Uterus (tissue), 4 donors: ENCODE data around the gene PARP4. TPM values are rescaled to one million over a fixed set of nuclear protein-coding genes. Genes with fewer than 3 reads are reported as not detected.
A peak's percentile ranks its signal among the peaks of the same experiment; 100 is the strongest.
"Not testable (repeated sequence)": the region's sequence is repeated elsewhere in the genome, so short reads cannot be mapped to it uniquely, and the experiment has no call there.

Experiments
- DNase-seq, 2 donors: peaks; one replicate each; pipeline ENCODE4 v3.0.0-alpha.2; 2019 to 2020
- H3K27ac ChIP-seq, 2 donors: fragments of 200-600 bp; sonication (generic); 1 replicate in 1 of 2; 2 replicates in 1 of 2; pipeline ENCODE4 v1.5.1; 2016 to 2018
- H3K27me3 ChIP-seq, 2 donors: fragments of 200-600 bp; sonication (generic); one replicate each; pipeline ENCODE4 v1.5.1; 2018 to 2019; ENCODE audit warnings: control low read depth in 1 of 2
- H3K36me3 ChIP-seq, 2 donors: fragments of 200-600 bp; sonication (generic); one replicate each; pipeline ENCODE4 v1.5.1; 2019; ENCODE audit warnings: control low read depth in 1 of 2
- H3K4me1 ChIP-seq, 2 donors: fragments of 200-600 bp; sonication (generic); one replicate each; pipeline ENCODE4 v1.5.1; 2018 to 2019; ENCODE audit warnings: control low read depth in 1 of 2
- H3K4me3 ChIP-seq, 2 donors: fragments of 200-600 bp; sonication (generic); 1 replicate in 1 of 2; 2 replicates in 1 of 2; pipeline ENCODE4 v1.5.1; 2018 to 2019; ENCODE audit warnings: mild to moderate bottlenecking in 1 of 2
- H3K9me3 ChIP-seq, 2 donors: fragments of 200-600 bp; sonication (generic); one replicate each; pipeline ENCODE4 v1.5.1; 2019; ENCODE audit warnings: control low read depth in 1 of 2
- POLR2A ChIP-seq, 2 donors: fragments of 450-650 bp; IDR thresholded peaks; one replicate each; pipeline ENCODE4 v1.6.1; 2016; ENCODE audit warnings: antibody characterized with exemption in 2 of 2, mild to moderate bottlenecking in 1 of 2, moderate library complexity in 1 of 2
- intact Hi-C: fragments of 100-400 bp; cut with DNase I; formaldehyde crosslinking; loops from one replicate; pipeline ENCODE4 v1.15.1; 2023; ENCODE audit warnings: low total_unique reads
- total RNA-seq, 4 donors: library from RNA; depleted of rRNA in 3 of 4; stranded (reverse); fragments of >200 nt in 3 of 4; gene quantifications; one replicate each; pipeline versions ENCODE4 v1.1.0 to v1.2.4, GENCODE V29; 2014 to 2023
- TF ChIP-seq, protein P1 (sequence below), 4 experiments: fragments of 200-600 bp in 2 of 4; fragments of 450-650 bp in 2 of 4; sonication (generic) in 2 of 4; IDR thresholded peaks; one replicate each; pipeline ENCODE4 v1.5.1; 2016 to 2019; ENCODE audit warnings: antibody characterized with exemption in 4 of 4, mild to moderate bottlenecking in 2 of 4, moderate library complexity in 1 of 4
- donor health status: DM: yes; HTN: yes; CAD: no.

The PARP4 gene
- total RNA-seq, 4 donors from 2014 or later = 19.5 to 59.7 (median 43.1) TPM

DNA sequence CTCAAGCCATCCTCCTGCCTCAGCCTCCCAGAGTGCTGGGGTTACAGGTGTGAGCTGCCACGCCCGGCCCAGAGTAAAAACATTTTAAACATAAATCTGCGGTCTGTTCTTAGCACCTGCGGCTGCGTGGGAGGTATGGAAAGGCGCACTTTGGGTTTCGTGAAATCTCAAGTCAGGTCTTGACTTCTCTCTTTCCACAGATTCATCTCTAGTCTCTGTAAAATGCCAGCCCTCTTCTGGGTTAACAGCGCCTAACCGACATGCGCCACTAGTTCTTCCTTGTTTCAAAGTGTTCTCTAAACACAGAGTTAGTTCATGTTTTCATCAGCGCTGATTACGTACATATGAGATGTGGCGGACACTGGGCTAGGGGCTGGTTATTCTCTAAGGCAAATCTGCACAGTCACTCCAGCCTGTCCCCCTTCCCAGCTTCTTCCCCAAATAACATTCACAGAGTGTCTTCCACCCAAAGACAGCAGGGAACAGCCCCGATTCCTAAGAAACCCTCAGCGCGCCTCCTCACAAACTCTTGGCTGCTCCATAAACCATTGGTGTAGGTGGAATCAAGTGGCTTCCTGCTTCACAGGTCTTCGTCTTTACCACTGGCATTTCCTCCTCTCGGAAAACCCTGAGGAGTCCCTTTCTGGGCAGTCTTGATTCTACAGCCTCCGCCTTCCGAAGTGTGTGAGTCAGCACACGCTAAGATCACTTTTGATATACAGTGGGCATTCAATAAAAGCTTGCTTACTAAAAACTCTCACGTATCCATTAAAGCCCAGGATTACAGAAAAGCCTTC lies 1.4 kb downstream of the PARP4 start:
- H3K4me1 ChIP-seq = no peaks in the 10 kb centered on the region
- peak overlapping the region; percentile 84 to 85 for H3K27ac ChIP-seq
- no peaks in the 10 kb centered on the region for H3K9me3 ChIP-seq
- intact Hi-C loops = no loop called here
- peak overlapping the region; percentile 83 to 86 for H3K4me3 ChIP-seq
- DNase-seq = no peak
- TF ChIP-seq, protein P1, sequence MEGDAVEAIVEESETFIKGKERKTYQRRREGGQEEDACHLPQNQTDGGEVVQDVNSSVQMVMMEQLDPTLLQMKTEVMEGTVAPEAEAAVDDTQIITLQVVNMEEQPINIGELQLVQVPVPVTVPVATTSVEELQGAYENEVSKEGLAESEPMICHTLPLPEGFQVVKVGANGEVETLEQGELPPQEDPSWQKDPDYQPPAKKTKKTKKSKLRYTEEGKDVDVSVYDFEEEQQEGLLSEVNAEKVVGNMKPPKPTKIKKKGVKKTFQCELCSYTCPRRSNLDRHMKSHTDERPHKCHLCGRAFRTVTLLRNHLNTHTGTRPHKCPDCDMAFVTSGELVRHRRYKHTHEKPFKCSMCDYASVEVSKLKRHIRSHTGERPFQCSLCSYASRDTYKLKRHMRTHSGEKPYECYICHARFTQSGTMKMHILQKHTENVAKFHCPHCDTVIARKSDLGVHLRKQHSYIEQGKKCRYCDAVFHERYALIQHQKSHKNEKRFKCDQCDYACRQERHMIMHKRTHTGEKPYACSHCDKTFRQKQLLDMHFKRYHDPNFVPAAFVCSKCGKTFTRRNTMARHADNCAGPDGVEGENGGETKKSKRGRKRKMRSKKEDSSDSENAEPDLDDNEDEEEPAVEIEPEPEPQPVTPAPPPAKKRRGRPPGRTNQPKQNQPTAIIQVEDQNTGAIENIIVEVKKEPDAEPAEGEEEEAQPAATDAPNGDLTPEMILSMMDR (IDR thresholded peaks at IDR 0.05) = no peak
- no peak for TF ChIP-seq POLR2A (IDR thresholded peaks at IDR 0.05)
- no peaks in the 10 kb centered on the region for H3K27me3 ChIP-seq
- no peaks in the 10 kb centered on the region for H3K36me3 ChIP-seq

DNA sequence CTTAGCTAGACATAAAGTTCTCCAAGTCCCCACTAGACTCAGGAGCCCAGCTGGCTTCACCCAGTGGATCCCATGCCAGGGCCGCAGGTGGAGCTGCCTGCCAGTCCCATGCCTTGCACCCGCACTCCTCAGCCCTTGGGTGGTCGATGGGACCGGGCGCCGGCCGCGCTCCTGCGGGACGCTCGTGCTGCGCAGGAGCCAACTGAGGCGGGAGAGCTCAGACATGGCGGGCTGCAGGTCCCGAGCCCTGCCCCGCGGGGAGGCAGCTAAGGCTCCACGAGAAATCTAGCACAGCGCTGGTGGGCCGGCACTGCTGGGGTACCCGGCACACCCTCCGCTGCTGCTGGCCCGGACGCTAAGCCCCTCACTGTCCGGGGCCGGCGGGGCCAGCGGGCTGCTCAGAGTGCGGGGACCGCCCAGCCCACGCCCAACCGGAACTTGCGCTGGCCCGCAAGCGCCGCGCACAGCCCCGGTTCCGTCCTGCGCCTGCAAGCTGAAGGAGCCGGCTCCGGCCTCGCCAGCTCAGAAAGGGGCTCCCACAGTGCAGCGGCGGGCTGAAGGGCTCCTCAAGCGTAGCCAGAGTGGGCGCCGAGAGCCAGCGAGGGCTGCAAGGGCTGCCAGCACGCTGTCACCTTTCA lies 5.8 kb downstream of the PARP4 start:
- H3K4me1 ChIP-seq = no peaks in the 10 kb centered on the region
- TF ChIP-seq, protein P1 (IDR thresholded peaks at IDR 0.05) = no peak
- no peak for TF ChIP-seq POLR2A (IDR thresholded peaks at IDR 0.05)
- H3K36me3 ChIP-seq = no peaks in the 10 kb centered on the region
- intact Hi-C loops = no loop called here
- no peak overlapping the region for H3K27ac ChIP-seq
- H3K4me3 ChIP-seq = no peak overlapping the region
- H3K27me3 ChIP-seq = no peaks in the 10 kb centered on the region
- DNase-seq = no peak
- H3K9me3 ChIP-seq = no peaks in the 10 kb centered on the region

DNA sequence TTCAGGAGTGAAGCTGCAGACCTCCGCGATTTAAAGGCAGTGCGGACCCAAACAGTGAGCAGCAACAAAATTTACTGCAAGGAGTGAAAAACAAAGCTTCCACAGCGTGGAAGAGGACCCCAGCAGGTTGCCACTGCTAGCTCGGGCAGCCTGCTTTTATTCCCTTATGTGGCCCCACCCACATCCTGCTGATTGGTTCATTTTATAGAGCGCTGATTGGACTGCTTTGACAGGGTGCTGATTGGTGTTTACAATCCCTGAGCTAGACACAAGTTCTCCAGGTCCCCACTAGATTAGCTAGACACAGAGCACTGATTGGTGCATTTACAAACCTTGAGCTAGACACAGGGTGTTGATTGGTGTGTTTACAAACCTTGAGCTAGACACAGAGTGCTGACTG lies 6.3 kb downstream of the PARP4 start:
- H3K27ac ChIP-seq, DNase-seq, H3K4me3 ChIP-seq, intact Hi-C loops, H3K4me1 ChIP-seq, H3K9me3 ChIP-seq, H3K36me3 ChIP-seq, H3K27me3 ChIP-seq: not testable (repeated sequence)

DNA sequence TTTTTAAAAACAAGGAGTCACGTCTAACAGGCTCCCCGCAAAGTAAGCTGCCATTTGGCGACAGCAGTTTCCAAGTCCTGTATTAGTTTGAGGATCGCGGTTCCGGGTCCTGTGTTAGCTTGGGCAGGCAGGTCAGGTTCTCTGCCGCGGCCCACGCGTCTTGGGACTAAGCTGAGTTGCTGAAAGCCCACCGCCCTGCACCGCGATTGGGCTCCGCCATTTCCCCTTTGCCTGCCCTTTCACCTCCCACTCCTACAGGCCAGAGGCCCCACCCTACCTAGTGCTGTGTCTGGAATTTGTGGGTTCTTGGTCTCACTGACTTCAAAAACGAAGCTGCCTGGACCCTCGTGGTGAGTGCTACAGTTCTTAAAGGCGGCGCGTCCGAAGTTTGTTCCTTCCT lies 6.8 kb downstream of the PARP4 start:
- Histone ChIP-seq H3K36me3 (no peaks in the 10 kb centered on the region), H3K27ac (no peak overlapping the region), H3K9me3 (no peaks in the 10 kb centered on the region), H3K4me1 (no peaks in the 10 kb centered on the region), H3K4me3 (no peak overlapping the region), H3K27me3 (no peaks in the 10 kb centered on the region)
- intact Hi-C loops = no loop called here
- TF ChIP-seq POLR2A (IDR thresholded peaks at IDR 0.05) = no peak
- TF ChIP-seq, protein P1 (IDR thresholded peaks at IDR 0.05) = no peak
- DNase-seq = no peak

DNA sequence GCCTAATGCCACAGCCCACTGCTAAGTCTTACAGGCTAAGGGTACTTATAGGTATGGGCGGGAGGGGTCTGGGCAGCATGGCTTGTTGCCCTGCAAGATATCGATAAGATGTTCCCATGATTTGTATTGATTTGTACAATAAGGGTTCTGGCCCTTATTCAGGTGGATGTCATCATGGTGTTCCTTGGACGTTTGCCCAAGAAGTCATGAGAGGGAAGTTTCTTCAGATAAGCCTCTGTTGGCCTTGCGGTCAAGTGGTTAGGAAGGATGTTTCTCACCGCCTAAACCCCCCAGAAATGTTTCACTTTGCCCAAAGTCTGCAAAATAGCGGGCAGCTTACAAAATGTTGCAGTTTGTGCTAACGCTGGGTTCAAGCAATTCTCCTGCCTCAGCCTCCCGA lies 7.3 kb downstream of the PARP4 start:
- intact Hi-C loops = no loop called here
- no peak for DNase-seq
- no peak for TF ChIP-seq POLR2A (IDR thresholded peaks at IDR 0.05)
- TF ChIP-seq, protein P1 (IDR thresholded peaks at IDR 0.05) = no peak
- Histone ChIP-seq H3K27ac (no peak overlapping the region), H3K4me1 (no peaks in the 10 kb centered on the region), H3K36me3 (no peaks in the 10 kb centered on the region), H3K4me3 (no peak overlapping the region), H3K9me3 (no peaks in the 10 kb centered on the region), H3K27me3 (no peaks in the 10 kb centered on the region)
